Fibroblast of skin of left quadriceps (primary cell): ENCODE results near the gene ZC3H18.

Source experiments
- DNase-seq, 2 experiments: peaks; one replicate each; pipeline ENCODE4 v3.0.0-alpha.2; 2013; ENCODE audit warnings: low read depth in 2 of 2

ZC3H18 gene

GRCh38 chr16:88581033-88581432 is 10.8 kb downstream of the ZC3H18 start:
- no peak for DNase-seq

GRCh38 chr16:88582912-88583575 is 12.8 kb downstream of the ZC3H18 start:
- DNase-seq, result no peak

- DNase-seq, result no peak
These were observed 14.5 kb downstream of the ZC3H18 start for GRCh38 chr16:88584676-88585075.

GRCh38 chr16:88585269-88585668 is 15.1 kb downstream of the ZC3H18 start:
- DNase-seq, result no peak

- DNase-seq, result no peak
These were observed 15.9 kb downstream of the ZC3H18 start for GRCh38 chr16:88585927-88586581.

GRCh38 chr16:88588148-88588547 is 17.9 kb downstream of the ZC3H18 start:
- DNase-seq, result no peak

- no peak for DNase-seq
These were observed 18.6 kb downstream of the ZC3H18 start for GRCh38 chr16:88588754-88589153.

- DNase-seq, result no peak
These were observed 19.2 kb downstream of the ZC3H18 start for GRCh38 chr16:88589441-88589840.

GRCh38 chr16:88591577-88592021 is 21.4 kb downstream of the ZC3H18 start:
- DNase-seq, result no peak

- no peak for DNase-seq
These were observed 22.9 kb downstream of the ZC3H18 start for GRCh38 chr16:88593061-88593460.

- no peak for DNase-seq
These were observed 23.3 kb downstream of the ZC3H18 start for GRCh38 chr16:88593489-88593888.

GRCh38 chr16:88593910-88594309 is 23.7 kb downstream of the ZC3H18 start:
- no peak for DNase-seq

GRCh38 chr16:88595101-88595500 is 24.9 kb downstream of the ZC3H18 start:
- DNase-seq, result no peak

GRCh38 chr16:88595921-88596320 is 25.7 kb downstream of the ZC3H18 start:
- no peak for DNase-seq

- no peak for DNase-seq
These were observed 26.3 kb downstream of the ZC3H18 start for GRCh38 chr16:88596483-88596882.

- DNase-seq, result no peak
These were observed 27.8 kb downstream of the ZC3H18 start for GRCh38 chr16:88597856-88598491.

GRCh38 chr16:88599092-88599733 is 29.0 kb downstream of the ZC3H18 start:
- DNase-seq, result no peak

GRCh38 chr16:88599825-88600538 is 29.8 kb downstream of the ZC3H18 start:
- no peak for DNase-seq

- DNase-seq, result no peak
These were observed 30.3 kb downstream of the ZC3H18 start for GRCh38 chr16:88600539-88600896.

- no peak for DNase-seq
These were observed 31.3 kb downstream of the ZC3H18 start for GRCh38 chr16:88601313-88602036.

- no peak for DNase-seq
These were observed 31.9 kb downstream of the ZC3H18 start for GRCh38 chr16:88602091-88602490.
